HEK293 (cell line): ENCODE measurements around the gene FOXRED1.

ENCODE experiments used
- CTCF ChIA-PET: fragments of 350-600 bp; formaldehyde crosslinking; extraction: SDS; loops from one replicate; lab custom pipeline; 2021; ENCODE audit warnings: antibody characterized with exemption; lab: Yijun Ruan, JAX
- POLR2A ChIA-PET: fragments of 300-600 bp; formaldehyde crosslinking; extraction: SDS; loops from one replicate; lab custom pipeline; 2020; ENCODE audit warnings: antibody characterized with exemption, inconsistent platforms; lab: Yijun Ruan, JAX
- H3K27ac ChIP-seq: fragments of 200-500 bp; sonication (Bioruptor generic); 2 replicates; pipeline ENCODE4 v1.5.1; 2014; ENCODE audit warnings: low read depth, low read length, control low read depth, inconsistent platforms; ENCODE audit errors: extremely low read depth
- H3K36me3 ChIP-seq, 2 experiments: fragments of 200-500 bp in 1 of 2; sonication (Bioruptor generic) in 1 of 2; 1 replicate in 1 of 2; 2 replicates in 1 of 2; pipeline ENCODE4 v1.5.1; 2014 to 2017; ENCODE audit warnings: inconsistent platforms in 2 of 2, low read length in 2 of 2; ENCODE audit not compliant: control insufficient read depth in 2 of 2, insufficient read depth in 1 of 2
- H3K4me1 ChIP-seq: fragments of 200-500 bp; sonication (Bioruptor generic); 2 replicates; pipeline ENCODE4 v1.5.1; 2014; ENCODE audit warnings: mild to moderate bottlenecking, low read length, inconsistent platforms; ENCODE audit not compliant: control insufficient read depth, insufficient read depth
- H3K4me3 ChIP-seq: 2 replicates; pipeline ENCODE4 v1.5.1; 2011; ENCODE audit warnings: low read depth, mild to moderate bottlenecking, control low read depth, low read length, moderate library complexity
- H3K9me3 ChIP-seq: fragments of 200-500 bp; sonication (Bioruptor generic); 2 replicates; pipeline ENCODE4 v1.5.1; 2014; ENCODE audit warnings: low read depth, low read length, inconsistent platforms; ENCODE audit not compliant: control insufficient read depth, insufficient read depth
- GFI1B ChIP-seq: fragments of 450-650 bp; formaldehyde crosslinking; IDR thresholded peaks from 2 replicates; pipeline ENCODE4 v1.5.1; 2016; ENCODE audit warnings: missing biosample characterization, missing genetic modification characterization
- GLI2 ChIP-seq: fragments of 450-650 bp; formaldehyde crosslinking; IDR thresholded peaks from 2 replicates; pipeline ENCODE4; 2017; ENCODE audit warnings: missing biosample characterization, missing genetic modification characterization, low read depth, borderline replicate concordance
- HIC1 ChIP-seq: fragments of 450-650 bp; formaldehyde crosslinking; IDR thresholded peaks from 2 replicates; pipeline ENCODE4 v1.5.1; 2016; ENCODE audit warnings: missing biosample characterization, missing genetic modification characterization
- HOXA7 ChIP-seq: sonication (generic); formaldehyde crosslinking; IDR thresholded peaks from 2 replicates; pipeline ENCODE4 v1.8.1; 2022; ENCODE audit warnings: missing genetic modification reagents, borderline replicate concordance
- MYNN ChIP-seq: fragments of 450-650 bp; formaldehyde crosslinking; IDR thresholded peaks from 2 replicates; pipeline ENCODE4 v1.5.1; 2016; ENCODE audit warnings: missing biosample characterization, missing genetic modification characterization, borderline replicate concordance
- PRDM10 ChIP-seq: fragments of 450-650 bp; formaldehyde crosslinking; IDR thresholded peaks from 2 replicates; pipeline ENCODE4 v1.5.1; 2016; ENCODE audit warnings: missing biosample characterization, missing genetic modification characterization
- RBAK ChIP-seq: fragments of 450-650 bp; formaldehyde crosslinking; IDR thresholded peaks from 2 replicates; pipeline ENCODE4 v1.5.1; 2016; ENCODE audit warnings: missing biosample characterization, missing genetic modification characterization
- SP2 ChIP-seq: fragments of 450-650 bp; formaldehyde crosslinking; IDR thresholded peaks from 2 replicates; pipeline ENCODE4 v1.5.1; 2016; ENCODE audit warnings: missing biosample characterization, missing genetic modification characterization
- TCF7L2 ChIP-seq: IDR thresholded peaks from 2 replicates; pipeline ENCODE4 v1.6.1; 2011; ENCODE audit warnings: low read depth, mild to moderate bottlenecking, inconsistent platforms, low read length, moderate library complexity, borderline replicate concordance
- ZFP41 ChIP-seq: fragments of 450-650 bp; formaldehyde crosslinking; IDR thresholded peaks from 2 replicates; pipeline ENCODE4 v1.5.1; 2016; ENCODE audit warnings: missing biosample characterization, missing genetic modification characterization, borderline replicate concordance
- ZNF132 ChIP-seq: fragments of 450-650 bp; formaldehyde crosslinking; IDR thresholded peaks from 2 replicates; pipeline ENCODE4 v1.5.1; 2017; ENCODE audit warnings: missing biosample characterization, missing genetic modification characterization, borderline replicate concordance
- ZNF184 ChIP-seq: fragments of 450-650 bp; IDR thresholded peaks from 2 replicates; pipeline ENCODE4 v1.5.1; 2018; ENCODE audit warnings: missing biosample characterization, mild to moderate bottlenecking, missing genetic modification characterization
- ZNF221 ChIP-seq: fragments of 450-650 bp; formaldehyde crosslinking; IDR thresholded peaks from 2 replicates; pipeline ENCODE4 v1.5.1; 2017; ENCODE audit warnings: missing biosample characterization, missing genetic modification characterization, borderline replicate concordance
- ZNF366 ChIP-seq: fragments of 450-650 bp; formaldehyde crosslinking; conservative IDR thresholded peaks from 2 replicates; pipeline ENCODE4 v1.5.1; 2016; ENCODE audit warnings: missing biosample characterization, missing genetic modification characterization
- ZNF423 ChIP-seq: fragments of 450-650 bp; formaldehyde crosslinking; IDR thresholded peaks from 2 replicates; pipeline ENCODE4 v1.5.1; 2016; ENCODE audit warnings: missing biosample characterization, missing genetic modification characterization
- ZNF449 ChIP-seq: fragments of 450-650 bp; formaldehyde crosslinking; IDR thresholded peaks from 2 replicates; pipeline ENCODE4 v1.5.1; 2017; ENCODE audit warnings: missing biosample characterization, mild to moderate bottlenecking, missing genetic modification characterization, moderate library complexity
- ZNF629 ChIP-seq: fragments of 450-650 bp; formaldehyde crosslinking; IDR thresholded peaks from 2 replicates; pipeline ENCODE4 v1.5.1; 2017; ENCODE audit warnings: missing biosample characterization, missing genetic modification characterization
- ZXDB ChIP-seq: fragments of 450-650 bp; formaldehyde crosslinking; IDR thresholded peaks from 2 replicates; pipeline ENCODE4 v1.5.1; 2016; ENCODE audit warnings: missing biosample characterization, missing genetic modification characterization
- TF ChIP-seq, protein P1 (sequence below): fragments of 450-650 bp; formaldehyde crosslinking; IDR thresholded peaks from 2 replicates; pipeline ENCODE4 v1.5.1; 2017; ENCODE audit warnings: missing biosample characterization, missing genetic modification characterization

Gene FOXRED1

GRCh38 chr11:126293726-126294125 lies 24.8 kb downstream of the FOXRED1 start:
- CTCF ChIA-PET = no interaction called here
- Histone ChIP-seq H3K9me3 (no peaks in the 10 kb centered on the region), H3K4me3 (no peak overlapping the region), H3K27ac (no peak overlapping the region), H3K36me3 (peaks cover 0 to 48% of the 10 kb centered on the region in 2 experiments; a peak in 2 of 3 replicates), H3K4me1 (no peaks in the 10 kb centered on the region)
- POLR2A ChIA-PET = no interaction called here
- TF ChIP-seq ZNF184 (tag by site-specific recombination) (no peak), GFI1B (tag by site-specific recombination) (no peak), GLI2 (tag by site-specific recombination) (no peak)

- peaks cover 0 to 40% of the 10 kb centered on the region in 2 experiments; a peak in 2 of 3 replicates for H3K36me3 ChIP-seq
- POLR2A ChIA-PET = no interaction called here
- TF ChIP-seq ZNF629 (tag by site-specific recombination) (peak; percentile 40; the same call in 1 of the 2 replicates), ZNF221 (tag by site-specific recombination) (no peak)
- TF ChIP-seq, all 188 proteins: peak for 1
- Histone ChIP-seq H3K9me3 (no peaks in the 10 kb centered on the region), H3K4me1 (no peaks in the 10 kb centered on the region), H3K4me3 (no peak overlapping the region), H3K27ac (no peak overlapping the region)
- CTCF ChIA-PET = no interaction called here
Measured at GRCh38 chr11:126297004-126297403, 28.1 kb downstream of the FOXRED1 start.

DNA sequence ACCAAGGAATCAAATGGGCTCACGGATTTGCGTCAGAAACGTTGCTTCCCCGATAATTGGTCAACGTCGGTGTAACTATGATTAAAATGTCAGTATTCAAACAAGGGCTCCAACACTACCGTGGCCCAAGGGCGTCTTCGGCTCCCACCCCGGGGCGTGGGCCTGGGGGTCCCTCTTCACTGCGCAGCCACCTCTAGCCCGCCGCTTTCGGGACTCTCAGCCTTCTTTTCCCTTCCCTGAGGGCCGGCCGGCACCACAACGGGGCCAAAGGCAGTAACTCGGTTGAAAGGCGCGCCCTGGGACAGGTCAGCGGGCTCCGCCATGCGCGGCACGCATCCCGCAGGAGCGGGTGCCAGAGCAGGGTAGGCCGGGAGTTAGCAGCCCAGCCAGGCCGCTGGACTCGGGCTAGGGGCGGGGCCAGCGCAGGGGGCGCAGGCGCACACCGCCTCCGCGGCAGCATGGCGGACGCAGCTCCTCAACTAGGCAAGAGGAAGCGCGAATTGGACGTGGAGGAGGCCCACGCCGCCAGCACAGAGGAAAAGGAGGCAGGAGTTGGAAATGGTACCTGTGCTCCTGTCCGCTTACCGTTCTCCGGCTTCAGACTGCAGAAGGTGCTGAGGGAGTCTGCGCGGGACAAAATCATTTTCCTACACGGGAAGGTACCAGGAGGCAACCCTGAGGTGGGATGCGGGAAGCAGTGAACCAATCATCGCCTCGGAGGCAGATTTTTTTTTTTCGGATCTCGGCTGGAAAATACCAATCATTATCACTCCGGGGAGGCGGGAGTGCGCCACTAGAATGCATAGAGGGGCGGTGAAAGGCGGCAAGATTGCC lies 34.9 kb downstream of the FOXRED1 start, which contains the start of gene DCPS:
DCPS (plus strand) TSS at position 438 of the 834 bp plus-strand sequence; CDS start at position 459, 21 bp downstream.
- Histone ChIP-seq H3K4me1 (no peaks in the 10 kb centered on the region), H3K36me3 (peaks cover 0 to 14% of the 10 kb centered on the region in 2 experiments; a peak in 2 of 3 replicates), H3K9me3 (no peaks in the 10 kb centered on the region), H3K27ac (peak within 1 kb of the TSS; percentile 83), H3K4me3 (peak within 1 kb of the TSS; percentile 78)
- CTCF ChIA-PET = interaction anchor here (0.6 to 0.9 kb wide), 2 partner anchors 15 to 434 kb away, joined by 3 to 4 read pairs; no protein-coding TSS in a partner anchor
- POLR2A ChIA-PET = interaction anchor here (0.6 to 1.4 kb wide), 7 partner anchors 12 to 266 kb away, joined by 3 to 6 read pairs (median 3); partner anchors contain the start of genes FOXRED1, SRPRA and ST3GAL4
- TF ChIP-seq ZNF132 (tag by site-specific recombination) (no peak), PRDM10 (tag by site-specific recombination) (peak; percentile 97), TCF7L2 (peak; percentile 83; the same call in 1 of the 2 replicates), MYNN (tag by site-specific recombination) (no peak), SP2 (tag by site-specific recombination) (peak; percentile 73), HOXA7 (CRISPR knock-in tag) (no peak), RBAK (no peak), ZNF449 (peak; percentile 85), ZFP41 (no peak), ZNF366 (tag by site-specific recombination) (no peak), ZXDB (tag by site-specific recombination) (peak; percentile 88), HIC1 (tag by site-specific recombination) (no peak), ZNF423 (peak; percentile 57)
- TF ChIP-seq, protein P1, sequence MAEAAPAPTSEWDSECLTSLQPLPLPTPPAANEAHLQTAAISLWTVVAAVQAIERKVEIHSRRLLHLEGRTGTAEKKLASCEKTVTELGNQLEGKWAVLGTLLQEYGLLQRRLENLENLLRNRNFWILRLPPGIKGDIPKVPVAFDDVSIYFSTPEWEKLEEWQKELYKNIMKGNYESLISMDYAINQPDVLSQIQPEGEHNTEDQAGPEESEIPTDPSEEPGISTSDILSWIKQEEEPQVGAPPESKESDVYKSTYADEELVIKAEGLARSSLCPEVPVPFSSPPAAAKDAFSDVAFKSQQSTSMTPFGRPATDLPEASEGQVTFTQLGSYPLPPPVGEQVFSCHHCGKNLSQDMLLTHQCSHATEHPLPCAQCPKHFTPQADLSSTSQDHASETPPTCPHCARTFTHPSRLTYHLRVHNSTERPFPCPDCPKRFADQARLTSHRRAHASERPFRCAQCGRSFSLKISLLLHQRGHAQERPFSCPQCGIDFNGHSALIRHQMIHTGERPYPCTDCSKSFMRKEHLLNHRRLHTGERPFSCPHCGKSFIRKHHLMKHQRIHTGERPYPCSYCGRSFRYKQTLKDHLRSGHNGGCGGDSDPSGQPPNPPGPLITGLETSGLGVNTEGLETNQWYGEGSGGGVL (tag by site-specific recombination) = no peak
